ENCODE results near the gene KRT14. TPM values are rescaled to one million over a fixed set of nuclear protein-coding genes. Genes with fewer than 3 reads are reported as not detected.

Gene KRT14
- total RNA-seq = under 1 TPM in 1 of 3 donors, not detected in 2; 0.67 TPM
- long read RNA-seq, donor 1 = 0 reads
- long read RNA-seq, donor 2, partial matches to known transcripts = 1 of 1 reads
- long read RNA-seq, donor 2, other reads (novel, unspliced or antisense) = 0 of 1 reads

GRCh38 chr17:41586863-41587495 is at the start of gene KRT14:
KRT14 (minus strand) TSS chr17:41586895; CDS start chr17:41586834, 61 bp downstream.
- no peak for DNase-seq

GRCh38 chr17:41635121-41636097 is 48.7 kb upstream of the KRT14 start:
- Histone ChIP-seq H3K9me3 (no peaks in the 10 kb centered on the region), H3K4me3 (no peak overlapping the region), H3K4me1 (ENCODE audit: low read depth) (no peaks in the 10 kb centered on the region), H3K36me3 (ENCODE audit: low read depth) (no peaks in the 10 kb centered on the region)
- ATAC-seq (peak; percentile 28), DNase-seq (peak in 1 of 3 donors; percentile 4)
- no peak for TF ChIP-seq CTCF (IDR thresholded peaks at IDR 0.05)
- intact Hi-C loops (cut with DNase I, micrococcal nuclease) = loop anchor here in 1 of 2 donors (10.0 kb wide), 1 partner anchor 91 kb away; no protein-coding TSS in a partner anchor

More at GRCh38 chr17:41586863-41587495, at the start of gene KRT14:
- no peak within 1 kb of the TSS for H3K4me3 ChIP-seq
- no peaks in the 10 kb centered on the region for H3K36me3 ChIP-seq (ENCODE audit: low read depth)
- no peaks in the 10 kb centered on the region for H3K9me3 ChIP-seq
- H3K4me1 ChIP-seq (ENCODE audit: low read depth) = no peaks in the 10 kb centered on the region
- TF ChIP-seq CTCF (IDR thresholded peaks at IDR 0.05) = no peak
- intact Hi-C loops (cut with DNase I, micrococcal nuclease) = no loop called here
- ATAC-seq = no peak

GRCh38 chr17:41634639-41635038 is 47.9 kb upstream of the KRT14 start:
- TF ChIP-seq CTCF (IDR thresholded peaks at IDR 0.05) = no peak
- H3K36me3 ChIP-seq (ENCODE audit: low read depth) = no peaks in the 10 kb centered on the region
- ATAC-seq (no peak), DNase-seq (no peak)
- no peaks in the 10 kb centered on the region for H3K4me1 ChIP-seq (ENCODE audit: low read depth)
- H3K9me3 ChIP-seq = no peaks in the 10 kb centered on the region
- intact Hi-C loops (cut with DNase I, micrococcal nuclease) = loop anchor here in 1 of 2 donors (10.0 kb wide), 1 partner anchor 90 kb away; no protein-coding TSS in a partner anchor
- H3K4me3 ChIP-seq = no peak overlapping the region

GRCh38 chr17:41633556-41634199 is 47.0 kb upstream of the KRT14 start:
- no peak for TF ChIP-seq CTCF (IDR thresholded peaks at IDR 0.05)
- no peak for DNase-seq
- no peaks in the 10 kb centered on the region for H3K4me1 ChIP-seq (ENCODE audit: low read depth)
- intact Hi-C loops (cut with DNase I, micrococcal nuclease) = loop anchor here in 1 of 2 donors (10.0 kb wide), 1 partner anchor 89 kb away; no protein-coding TSS in a partner anchor
- no peak for ATAC-seq
- no peaks in the 10 kb centered on the region for H3K9me3 ChIP-seq
- H3K36me3 ChIP-seq (ENCODE audit: low read depth) = no peaks in the 10 kb centered on the region
- H3K4me3 ChIP-seq = no peak overlapping the region

GRCh38 chr17:41632482-41633105 is 45.9 kb upstream of the KRT14 start:
- ATAC-seq (no peak), DNase-seq (no peak)
- no peaks in the 10 kb centered on the region for H3K36me3 ChIP-seq (ENCODE audit: low read depth)
- no peaks in the 10 kb centered on the region for H3K9me3 ChIP-seq
- intact Hi-C loops (cut with DNase I, micrococcal nuclease) = loop anchor here in 1 of 2 donors (10.0 kb wide), 1 partner anchor 88 kb away; no protein-coding TSS in a partner anchor
- no peak for TF ChIP-seq CTCF (IDR thresholded peaks at IDR 0.05)
- H3K4me3 ChIP-seq = no peak overlapping the region
- no peaks in the 10 kb centered on the region for H3K4me1 ChIP-seq (ENCODE audit: low read depth)
